Right lobe of liver (tissue), 6 donors: ENCODE results near the gene BTBD6. TPM values are rescaled to one million over a fixed set of nuclear protein-coding genes. Genes with fewer than 3 reads are reported as not detected.

Source experiments
- ATAC-seq, 4 donors: fragments of 200-7000 bp; cut with Tn5 transposase; one replicate each; pipeline ENCODE4 v1.9.1; 2020; ENCODE audit warnings: mild to moderate bottlenecking in 4 of 4, moderate library complexity in 4 of 4
- DNase-seq, 3 donors: peaks; one replicate each; pipeline ENCODE4 v3.0.0-alpha.2; 2020
- H3K27ac ChIP-seq, 3 donors: fragments of 200-600 bp; one replicate each; pipeline ENCODE4 v1.8.0; 2022
- H3K27me3 ChIP-seq, 2 donors: fragments of 200-600 bp; one replicate each; pipeline ENCODE4 v1.8.0; 2022
- H3K36me3 ChIP-seq, 4 donors: fragments of 200-600 bp; sonication (generic) in 1 of 4; one replicate each; pipeline versions ENCODE4 v1.5.1 to v1.8.0; 2017 to 2022; ENCODE audit warnings: control low read depth in 1 of 4
- H3K4me1 ChIP-seq, 4 donors: fragments of 200-600 bp; sonication (generic) in 1 of 4; one replicate each; pipeline versions ENCODE4 v1.5.1 to v1.8.0; 2017 to 2022; ENCODE audit warnings: control low read depth in 1 of 4
- H3K4me3 ChIP-seq, 3 donors: fragments of 200-600 bp; one replicate each; pipeline ENCODE4 v1.8.0; 2022
- H3K9me3 ChIP-seq, 4 donors: fragments of 200-600 bp; sonication (generic) in 1 of 4; one replicate each; pipeline versions ENCODE4 v1.5.1 to v1.8.0; 2017 to 2022; ENCODE audit warnings: control low read depth in 1 of 4
- POLR2A ChIP-seq: fragments of 450-650 bp; IDR thresholded peaks from one replicate; pipeline ENCODE4 v1.6.1; 2017; ENCODE audit warnings: antibody characterized with exemption, mild to moderate bottlenecking
- WGBS: methylation state at CpG from one replicate; pipeline ENCODE4 v1.1.6; 2018; ENCODE audit warnings: low coverage, low lambda C conversion rate; ENCODE audit not compliant: insufficient coverage; ENCODE audit errors: missing lambda C conversion rate; 5-methylcytosine and 5-hydroxymethylcytosine counted together
- intact Hi-C, 2 donors: fragments of 100-400 bp; cut with DNase I; formaldehyde crosslinking; loops; one replicate each; pipeline versions ENCODE4 v1.11.2 to v1.14.1; 2022
- total RNA-seq, 6 experiments: library from RNA; depleted of rRNA in 2 of 6; stranded (reverse); fragments of >200 nt in 2 of 6; fragmentation: NEBNext Ultra II Directional in 3 of 6; extraction: Animal tissue kit (Norgen Biotek cat#: 25700) in 3 of 6; gene quantifications; one replicate each; pipeline versions ENCODE4 v1.1.0 to v1.2.4, GENCODE V29; 2016 to 2023
- TF ChIP-seq, protein P1 (sequence below), 4 donors: fragments of 200-600 bp in 3 of 4; fragments of 450-650 bp in 1 of 4; IDR thresholded peaks; one replicate each; pipeline versions ENCODE4 v1.5.1 to v1.8.0; 2016 to 2022; ENCODE audit warnings: antibody characterized with exemption in 4 of 4, mild to moderate bottlenecking in 2 of 4
- donor health status: DM: no; HTN: yes; CAD: no.
- donor health status: DM: no; HTN: no; CAD: no.
- donor health status: DM: no; HTN: no; CAD: no.
- donor health status: DM: no; HTN: yes; CAD: no.
- donor health status: DM: no; HTN: yes; CAD: no.

The BTBD6 gene
- total RNA-seq, 6 experiments from 2014 or later = 16.5 to 25.0 (median 17.7) TPM

DNA sequence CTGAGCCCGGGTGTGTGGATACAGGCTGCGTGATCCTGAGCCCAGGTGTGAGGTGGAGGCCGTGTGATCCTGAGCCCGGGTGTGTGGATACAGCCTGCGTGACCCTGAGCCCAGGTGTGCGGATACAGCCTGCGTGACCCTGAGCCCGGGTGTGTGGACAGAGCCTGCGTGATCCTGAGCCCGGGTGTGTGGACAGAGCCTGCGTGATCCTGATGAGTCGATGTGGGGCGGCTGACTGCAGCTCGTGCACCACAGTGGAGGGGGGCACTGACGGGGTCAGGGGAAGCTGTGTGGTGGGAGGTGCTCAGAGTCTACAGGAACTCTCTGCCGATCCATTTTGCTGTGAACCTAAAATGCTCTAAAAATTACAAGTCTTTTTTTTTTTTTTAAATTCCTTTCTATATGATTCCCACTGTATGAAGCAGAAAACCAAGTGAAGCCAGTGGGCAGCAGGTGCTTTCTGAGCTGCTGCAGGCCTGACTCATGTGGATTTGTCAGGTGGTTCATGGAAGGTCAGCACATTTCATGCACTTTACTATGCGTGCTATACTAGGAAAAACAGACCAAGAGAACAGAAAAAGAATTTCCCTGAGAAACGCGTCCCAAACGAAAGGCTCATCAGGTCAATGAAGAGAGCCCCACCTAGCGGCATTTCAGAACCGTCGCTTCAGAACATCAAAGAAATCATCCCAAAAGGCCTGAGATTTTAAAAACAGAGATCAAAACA lies 33.2 kb downstream of the BTBD6 start:
- no peaks in the 10 kb centered on the region for H3K9me3 ChIP-seq
- H3K36me3 ChIP-seq = no peaks in the 10 kb centered on the region
- TF ChIP-seq, protein P1, sequence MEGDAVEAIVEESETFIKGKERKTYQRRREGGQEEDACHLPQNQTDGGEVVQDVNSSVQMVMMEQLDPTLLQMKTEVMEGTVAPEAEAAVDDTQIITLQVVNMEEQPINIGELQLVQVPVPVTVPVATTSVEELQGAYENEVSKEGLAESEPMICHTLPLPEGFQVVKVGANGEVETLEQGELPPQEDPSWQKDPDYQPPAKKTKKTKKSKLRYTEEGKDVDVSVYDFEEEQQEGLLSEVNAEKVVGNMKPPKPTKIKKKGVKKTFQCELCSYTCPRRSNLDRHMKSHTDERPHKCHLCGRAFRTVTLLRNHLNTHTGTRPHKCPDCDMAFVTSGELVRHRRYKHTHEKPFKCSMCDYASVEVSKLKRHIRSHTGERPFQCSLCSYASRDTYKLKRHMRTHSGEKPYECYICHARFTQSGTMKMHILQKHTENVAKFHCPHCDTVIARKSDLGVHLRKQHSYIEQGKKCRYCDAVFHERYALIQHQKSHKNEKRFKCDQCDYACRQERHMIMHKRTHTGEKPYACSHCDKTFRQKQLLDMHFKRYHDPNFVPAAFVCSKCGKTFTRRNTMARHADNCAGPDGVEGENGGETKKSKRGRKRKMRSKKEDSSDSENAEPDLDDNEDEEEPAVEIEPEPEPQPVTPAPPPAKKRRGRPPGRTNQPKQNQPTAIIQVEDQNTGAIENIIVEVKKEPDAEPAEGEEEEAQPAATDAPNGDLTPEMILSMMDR (IDR thresholded peaks at IDR 0.05) = peak; percentile 42 to 63 (median 59)
- no peak for TF ChIP-seq POLR2A
- intact Hi-C loops = loop anchor here (10.0 kb wide), 3 partner anchors 73 to 187 kb away; no protein-coding TSS in a partner anchor
- no peak overlapping the region for H3K4me3 ChIP-seq
- H3K27ac ChIP-seq = no peak overlapping the region
- WGBS = 43% methylated on average over 9 of the region's 23 CpGs
- DNase-seq (no peak), ATAC-seq (peak; percentile 10 to 45 (median 34))
- H3K4me1 ChIP-seq = peaks cover 0 to 27% (median 8%) of the 10 kb centered on the region in 4 donors
- H3K27me3 ChIP-seq = no peaks in the 10 kb centered on the region

DNA sequence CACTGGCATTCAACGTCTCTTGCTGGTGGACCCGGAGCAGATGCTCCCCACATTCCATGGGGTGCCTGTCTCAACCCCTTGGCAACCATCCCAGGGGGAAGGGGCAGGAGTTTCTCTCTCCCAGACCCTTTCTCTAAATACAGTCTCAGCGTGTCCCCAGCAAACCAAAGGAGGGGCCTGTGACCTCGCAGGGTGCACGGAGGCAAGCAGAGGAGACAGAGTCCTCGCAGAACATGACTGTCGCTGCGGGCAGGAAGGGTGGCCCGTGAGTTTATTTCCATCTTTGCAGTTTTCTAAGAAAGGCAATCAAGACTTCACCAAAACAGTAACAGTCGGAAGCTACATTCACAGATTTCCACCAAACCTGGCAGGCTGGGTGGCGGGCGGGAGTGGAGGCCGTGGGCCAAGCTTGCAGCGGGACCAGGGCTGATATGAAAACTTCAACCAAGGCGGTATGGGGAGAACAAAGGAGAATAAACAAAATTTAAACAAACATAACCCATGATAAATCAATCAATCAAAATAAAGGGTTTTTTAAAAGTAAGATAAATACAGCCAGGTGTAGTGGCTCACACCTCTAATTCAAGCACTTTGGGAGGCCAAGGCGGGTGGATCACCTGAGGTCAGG lies 33.9 kb downstream of the BTBD6 start:
- H3K27me3 ChIP-seq = no peaks in the 10 kb centered on the region
- DNase-seq (no peak), ATAC-seq (no peak)
- WGBS = 69% methylated on average over 16 of the region's 16 CpGs
- H3K27ac ChIP-seq = no peak overlapping the region
- no peak overlapping the region for H3K4me3 ChIP-seq
- peaks cover 0 to 33% (median 11%) of the 10 kb centered on the region in 4 donors for H3K4me1 ChIP-seq
- H3K36me3 ChIP-seq = no peaks in the 10 kb centered on the region
- intact Hi-C loops = loop anchor here (10.0 kb wide), 3 partner anchors 73 to 187 kb away; no protein-coding TSS in a partner anchor
- H3K9me3 ChIP-seq = no peaks in the 10 kb centered on the region
- TF ChIP-seq, protein P1 (IDR thresholded peaks at IDR 0.05) = peak in 1 of 4 donors; percentile 2
- no peak for TF ChIP-seq POLR2A

DNA sequence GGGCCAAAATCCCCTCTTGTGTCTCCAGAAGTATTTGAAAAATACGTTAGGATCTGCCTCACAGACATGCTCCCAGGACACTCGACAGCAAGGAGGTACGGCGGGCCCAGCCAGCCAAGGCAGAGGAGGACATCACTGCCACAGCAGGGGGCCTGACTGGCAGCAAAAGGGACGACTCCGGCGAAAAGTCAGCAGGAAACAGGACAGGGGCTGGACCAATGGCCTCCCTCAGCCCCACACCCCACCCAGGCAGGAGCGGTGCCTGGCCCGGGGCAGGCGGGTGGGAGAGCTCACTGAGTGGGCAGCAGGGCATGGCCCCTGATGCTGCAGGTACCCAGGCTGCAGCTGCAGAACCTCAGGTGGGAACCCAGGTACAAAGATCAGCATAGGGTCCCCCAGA lies 34.7 kb downstream of the BTBD6 start:
- no peaks in the 10 kb centered on the region for H3K27me3 ChIP-seq
- DNase-seq (no peak), ATAC-seq (no peak)
- no peak for TF ChIP-seq POLR2A
- TF ChIP-seq, protein P1 (IDR thresholded peaks at IDR 0.05) = no peak
- no peaks in the 10 kb centered on the region for H3K9me3 ChIP-seq
- no CpG with 5 or more reads among the region's 10 CpGs for WGBS
- intact Hi-C loops = loop anchor here (10.0 kb wide), 3 partner anchors 72 to 188 kb away; no protein-coding TSS in a partner anchor
- no peak overlapping the region for H3K4me3 ChIP-seq
- no peaks in the 10 kb centered on the region for H3K36me3 ChIP-seq
- no peak overlapping the region for H3K27ac ChIP-seq
- peaks cover 0 to 42% (median 15%) of the 10 kb centered on the region in 4 donors for H3K4me1 ChIP-seq

DNA sequence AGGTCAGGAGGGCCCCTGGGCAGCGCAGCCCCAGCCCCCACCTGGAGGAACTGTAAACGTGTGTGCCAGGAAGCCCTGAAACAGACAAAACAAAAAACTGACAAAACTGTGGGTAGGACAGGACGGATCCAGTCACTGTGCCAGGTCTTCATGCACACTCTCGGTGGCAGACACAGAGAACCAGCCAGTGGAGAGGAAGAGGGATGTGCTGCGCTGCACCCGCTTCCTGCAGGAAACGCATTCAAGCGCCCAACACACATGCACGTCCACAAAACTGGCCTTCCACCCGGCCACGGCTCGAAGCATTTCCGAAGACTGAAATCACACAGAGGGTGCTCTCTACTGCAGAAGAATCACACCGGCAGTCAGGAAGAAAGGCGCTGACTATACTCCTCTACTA lies 35.6 kb downstream of the BTBD6 start:
- H3K36me3 ChIP-seq = no peaks in the 10 kb centered on the region
- peak in 1 of 4 donors; percentile 16 for ATAC-seq
- H3K9me3 ChIP-seq = no peaks in the 10 kb centered on the region
- DNase-seq = no peak
- 51% methylated on average over 3 of the region's 15 CpGs for WGBS
- no peak overlapping the region for H3K4me3 ChIP-seq
- intact Hi-C loops = loop anchor here (10.0 kb wide), 3 partner anchors 71 to 189 kb away; no protein-coding TSS in a partner anchor
- H3K4me1 ChIP-seq = peaks cover 0 to 43% (median 17%) of the 10 kb centered on the region in 4 donors
- H3K27me3 ChIP-seq = no peaks in the 10 kb centered on the region
- no peak overlapping the region for H3K27ac ChIP-seq
- TF ChIP-seq, protein P1 (IDR thresholded peaks at IDR 0.05) = no peak
- no peak for TF ChIP-seq POLR2A
